Measurements from ENCODE around the gene BORCS5.

GRCh38 chr12:12350868-12351463, 5.9 kb upstream of the BORCS5 start:
- no peak for TF ChIP-seq CTCF (IDR thresholded peaks at IDR 0.05; ENCODE audit: insufficient read depth, low read length, poor library complexity, severe bottlenecking)
- no peak for TF ChIP-seq EZH2phosphoT487 (conservative IDR thresholded peaks at IDR 0.05; ENCODE audit: low read length)
